Measurements from ENCODE around the gene LHX2.

DNA sequence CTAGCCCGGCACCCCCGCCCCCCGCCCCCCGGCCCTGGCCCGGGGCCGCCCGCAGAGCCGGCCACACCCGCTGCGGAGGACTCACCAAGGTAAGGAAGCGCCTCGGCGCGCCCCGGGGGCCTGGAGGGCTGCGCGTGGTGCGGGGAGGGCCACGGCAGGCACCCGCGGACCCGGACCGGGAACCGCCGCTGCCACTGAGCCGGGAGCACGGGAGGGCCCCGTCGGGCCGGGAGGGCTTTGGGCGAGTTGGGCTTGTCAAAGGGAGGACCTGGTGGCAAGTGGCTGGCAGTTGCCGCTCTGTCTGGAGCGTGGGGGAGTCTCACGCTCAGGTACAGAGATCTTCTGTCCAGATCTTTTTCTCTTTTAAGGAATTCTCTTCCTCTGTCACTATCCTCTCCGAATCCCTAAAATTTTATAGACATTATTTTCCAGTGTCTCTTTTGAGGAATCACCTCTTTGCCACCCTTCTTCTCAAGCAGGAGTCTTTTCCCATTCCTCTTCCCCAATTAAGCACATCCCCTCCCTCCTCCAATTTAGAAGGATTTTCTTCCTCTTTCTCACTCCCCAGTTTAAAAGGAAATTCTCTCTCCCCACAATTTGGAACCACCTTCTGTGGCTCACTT lies 11.3 kb upstream of the LHX2 start:
- TF ChIP-seq POLR2A (conservative IDR thresholded peaks at IDR 0.05) (no peak), MEF2A (IDR thresholded peaks at IDR 0.05; ENCODE audit: control insufficient read depth, low read depth, low read length) (no peak), HDAC6 (IDR thresholded peaks at IDR 0.05; ENCODE audit: low read depth, low read length) (no peak), RBFOX2 (IDR thresholded peaks at IDR 0.05; ENCODE audit: low read depth, low read length) (no peak)
- TF ChIP-seq, protein P1, sequence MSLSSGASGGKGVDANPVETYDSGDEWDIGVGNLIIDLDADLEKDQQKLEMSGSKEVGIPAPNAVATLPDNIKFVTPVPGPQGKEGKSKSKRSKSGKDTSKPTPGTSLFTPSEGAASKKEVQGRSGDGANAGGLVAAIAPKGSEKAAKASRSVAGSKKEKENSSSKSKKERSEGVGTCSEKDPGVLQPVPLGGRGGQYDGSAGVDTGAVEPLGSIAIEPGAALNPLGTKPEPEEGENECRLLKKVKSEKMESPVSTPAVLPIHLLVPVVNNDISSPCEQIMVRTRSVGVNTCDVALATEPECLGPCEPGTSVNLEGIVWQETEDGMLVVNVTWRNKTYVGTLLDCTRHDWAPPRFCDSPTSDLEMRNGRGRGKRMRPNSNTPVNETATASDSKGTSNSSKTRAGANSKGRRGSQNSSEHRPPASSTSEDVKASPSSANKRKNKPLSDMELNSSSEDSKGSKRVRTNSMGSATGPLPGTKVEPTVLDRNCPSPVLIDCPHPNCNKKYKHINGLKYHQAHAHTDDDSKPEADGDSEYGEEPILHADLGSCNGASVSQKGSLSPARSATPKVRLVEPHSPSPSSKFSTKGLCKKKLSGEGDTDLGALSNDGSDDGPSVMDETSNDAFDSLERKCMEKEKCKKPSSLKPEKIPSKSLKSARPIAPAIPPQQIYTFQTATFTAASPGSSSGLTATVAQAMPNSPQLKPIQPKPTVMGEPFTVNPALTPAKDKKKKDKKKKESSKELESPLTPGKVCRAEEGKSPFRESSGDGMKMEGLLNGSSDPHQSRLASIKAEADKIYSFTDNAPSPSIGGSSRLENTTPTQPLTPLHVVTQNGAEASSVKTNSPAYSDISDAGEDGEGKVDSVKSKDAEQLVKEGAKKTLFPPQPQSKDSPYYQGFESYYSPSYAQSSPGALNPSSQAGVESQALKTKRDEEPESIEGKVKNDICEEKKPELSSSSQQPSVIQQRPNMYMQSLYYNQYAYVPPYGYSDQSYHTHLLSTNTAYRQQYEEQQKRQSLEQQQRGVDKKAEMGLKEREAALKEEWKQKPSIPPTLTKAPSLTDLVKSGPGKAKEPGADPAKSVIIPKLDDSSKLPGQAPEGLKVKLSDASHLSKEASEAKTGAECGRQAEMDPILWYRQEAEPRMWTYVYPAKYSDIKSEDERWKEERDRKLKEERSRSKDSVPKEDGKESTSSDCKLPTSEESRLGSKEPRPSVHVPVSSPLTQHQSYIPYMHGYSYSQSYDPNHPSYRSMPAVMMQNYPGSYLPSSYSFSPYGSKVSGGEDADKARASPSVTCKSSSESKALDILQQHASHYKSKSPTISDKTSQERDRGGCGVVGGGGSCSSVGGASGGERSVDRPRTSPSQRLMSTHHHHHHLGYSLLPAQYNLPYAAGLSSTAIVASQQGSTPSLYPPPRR (CRISPR knock-in tag; IDR thresholded peaks at IDR 0.05; ENCODE audit: borderline replicate concordance), result no peak
- TF ChIP-seq, protein P2, sequence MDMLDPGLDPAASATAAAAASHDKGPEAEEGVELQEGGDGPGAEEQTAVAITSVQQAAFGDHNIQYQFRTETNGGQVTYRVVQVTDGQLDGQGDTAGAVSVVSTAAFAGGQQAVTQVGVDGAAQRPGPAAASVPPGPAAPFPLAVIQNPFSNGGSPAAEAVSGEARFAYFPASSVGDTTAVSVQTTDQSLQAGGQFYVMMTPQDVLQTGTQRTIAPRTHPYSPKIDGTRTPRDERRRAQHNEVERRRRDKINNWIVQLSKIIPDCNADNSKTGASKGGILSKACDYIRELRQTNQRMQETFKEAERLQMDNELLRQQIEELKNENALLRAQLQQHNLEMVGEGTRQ (CRISPR knock-in tag; IDR thresholded peaks at IDR 0.05), result no peak
- TF ChIP-seq, protein P3, sequence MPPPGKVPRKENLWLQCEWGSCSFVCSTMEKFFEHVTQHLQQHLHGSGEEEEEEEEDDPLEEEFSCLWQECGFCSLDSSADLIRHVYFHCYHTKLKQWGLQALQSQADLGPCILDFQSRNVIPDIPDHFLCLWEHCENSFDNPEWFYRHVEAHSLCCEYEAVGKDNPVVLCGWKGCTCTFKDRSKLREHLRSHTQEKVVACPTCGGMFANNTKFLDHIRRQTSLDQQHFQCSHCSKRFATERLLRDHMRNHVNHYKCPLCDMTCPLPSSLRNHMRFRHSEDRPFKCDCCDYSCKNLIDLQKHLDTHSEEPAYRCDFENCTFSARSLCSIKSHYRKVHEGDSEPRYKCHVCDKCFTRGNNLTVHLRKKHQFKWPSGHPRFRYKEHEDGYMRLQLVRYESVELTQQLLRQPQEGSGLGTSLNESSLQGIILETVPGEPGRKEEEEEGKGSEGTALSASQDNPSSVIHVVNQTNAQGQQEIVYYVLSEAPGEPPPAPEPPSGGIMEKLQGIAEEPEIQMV (tag; conservative IDR thresholded peaks at IDR 0.05; ENCODE audit: low read depth), result no peak
